Measurements from ENCODE around the gene FGB.
"Not testable (repeated sequence)": the region's sequence is repeated elsewhere in the genome, so short reads cannot be mapped to it uniquely, and the experiment has no call there.

Gene FGB

GRCh38 chr4:154588198-154588597 is 25.4 kb downstream of the FGB start:
- Histone ChIP-seq H3K4me1 (ENCODE audit: insufficient read depth, low read length) (no peaks in the 10 kb centered on the region), H3K4me3 (ENCODE audit: low read length) (no peak overlapping the region), H3K27me3 (ENCODE audit: insufficient read depth, low read length) (no peaks in the 10 kb centered on the region), H3K27ac (ENCODE audit: low read length) (no peak overlapping the region), H3K36me3 (ENCODE audit: insufficient read depth, low read depth, low read length) (no peaks in the 10 kb centered on the region), H3K9me3 (ENCODE audit: insufficient read depth, low read depth, low read length) (no peaks in the 10 kb centered on the region), H3K9ac (ENCODE audit: low read depth, low read length) (no peak overlapping the region)

GRCh38 chr4:154589296-154590197 is 26.7 kb downstream of the FGB start:
- Histone ChIP-seq H3K27me3 (ENCODE audit: insufficient read depth, low read length) (no peaks in the 10 kb centered on the region), H3K4me1 (ENCODE audit: insufficient read depth, low read length) (no peaks in the 10 kb centered on the region), H3K36me3 (ENCODE audit: insufficient read depth, low read depth, low read length) (no peaks in the 10 kb centered on the region), H3K9ac (ENCODE audit: low read depth, low read length) (no peak overlapping the region), H3K4me3 (ENCODE audit: low read length) (no peak overlapping the region), H3K9me3 (ENCODE audit: insufficient read depth, low read depth, low read length) (no peaks in the 10 kb centered on the region), H3K27ac (ENCODE audit: low read length) (no peak overlapping the region)

- H3K27ac ChIP-seq (ENCODE audit: low read length): no peak within 1 kb of the TSS
- no peaks in the 10 kb centered on the region for H3K9me3 ChIP-seq (ENCODE audit: insufficient read depth, low read depth, low read length)
- H3K4me3 ChIP-seq (ENCODE audit: low read length): no peak within 1 kb of the TSS
- H3K4me1 ChIP-seq (ENCODE audit: insufficient read depth, low read length): no peaks in the 10 kb centered on the region
- no peaks in the 10 kb centered on the region for H3K36me3 ChIP-seq (ENCODE audit: insufficient read depth, low read depth, low read length)
- no peak within 1 kb of the TSS for H3K9ac ChIP-seq (ENCODE audit: low read depth, low read length)
- H3K27me3 ChIP-seq (ENCODE audit: insufficient read depth, low read length): no peaks in the 10 kb centered on the region
Observed at GRCh38 chr4:154590329-154591006, 27.7 kb downstream of the FGB start, which contains the start of gene FGA. Gene FGA, minus strand, starts transcription at chr4:154590742. Its CDS starts 55 bp downstream, at chr4:154590687.

- no peaks in the 10 kb centered on the region for H3K27me3 ChIP-seq (ENCODE audit: insufficient read depth, low read length)
- H3K9me3 ChIP-seq (ENCODE audit: insufficient read depth, low read depth, low read length): no peaks in the 10 kb centered on the region
- H3K4me3 ChIP-seq (ENCODE audit: low read length): no peak overlapping the region
- no peak overlapping the region for H3K27ac ChIP-seq (ENCODE audit: low read length)
- no peak overlapping the region for H3K9ac ChIP-seq (ENCODE audit: low read depth, low read length)
- no peaks in the 10 kb centered on the region for H3K36me3 ChIP-seq (ENCODE audit: insufficient read depth, low read depth, low read length)
- no peaks in the 10 kb centered on the region for H3K4me1 ChIP-seq (ENCODE audit: insufficient read depth, low read length)
Observed at GRCh38 chr4:154591890-154592289, 29.1 kb downstream of the FGB start.

- H3K4me1 ChIP-seq (ENCODE audit: insufficient read depth, low read length): no peaks in the 10 kb centered on the region
- no peaks in the 10 kb centered on the region for H3K9me3 ChIP-seq (ENCODE audit: insufficient read depth, low read depth, low read length)
Observed at GRCh38 chr4:154593868-154594267, 31.1 kb downstream of the FGB start.

GRCh38 chr4:154594343-154594742 is 31.5 kb downstream of the FGB start:
- H3K36me3 ChIP-seq (ENCODE audit: insufficient read depth, low read depth, low read length); H3K9me3 ChIP-seq (ENCODE audit: insufficient read depth, low read depth, low read length); H3K4me1 ChIP-seq (ENCODE audit: insufficient read depth, low read length); H3K4me3 ChIP-seq (ENCODE audit: low read length); H3K27ac ChIP-seq (ENCODE audit: low read length); H3K9ac ChIP-seq (ENCODE audit: low read depth, low read length); H3K27me3 ChIP-seq (ENCODE audit: insufficient read depth, low read length): not testable (repeated sequence)

More at GRCh38 chr4:154593868-154594267, 31.1 kb downstream of the FGB start:
- no peak overlapping the region for H3K9ac ChIP-seq (ENCODE audit: low read depth, low read length)
- H3K36me3 ChIP-seq (ENCODE audit: insufficient read depth, low read depth, low read length): no peaks in the 10 kb centered on the region
- no peaks in the 10 kb centered on the region for H3K27me3 ChIP-seq (ENCODE audit: insufficient read depth, low read length)
- no peak overlapping the region for H3K4me3 ChIP-seq (ENCODE audit: low read length)
- no peak overlapping the region for H3K27ac ChIP-seq (ENCODE audit: low read length)

- H3K4me3 ChIP-seq (ENCODE audit: low read length): no peak overlapping the region
- H3K4me1 ChIP-seq (ENCODE audit: insufficient read depth, low read length): no peaks in the 10 kb centered on the region
- H3K27ac ChIP-seq (ENCODE audit: low read length): no peak overlapping the region
- H3K27me3 ChIP-seq (ENCODE audit: insufficient read depth, low read length): no peaks in the 10 kb centered on the region
- no peak overlapping the region for H3K9ac ChIP-seq (ENCODE audit: low read depth, low read length)
- no peaks in the 10 kb centered on the region for H3K36me3 ChIP-seq (ENCODE audit: insufficient read depth, low read depth, low read length)
- H3K9me3 ChIP-seq (ENCODE audit: insufficient read depth, low read depth, low read length): no peaks in the 10 kb centered on the region
Observed at GRCh38 chr4:154595807-154596206, 33.0 kb downstream of the FGB start.

GRCh38 chr4:154597281-154597680 is 34.5 kb downstream of the FGB start:
- not testable (repeated sequence) for H3K4me1 ChIP-seq (ENCODE audit: insufficient read depth, low read length); H3K36me3 ChIP-seq (ENCODE audit: insufficient read depth, low read depth, low read length); H3K4me3 ChIP-seq (ENCODE audit: low read length); H3K9me3 ChIP-seq (ENCODE audit: insufficient read depth, low read depth, low read length); H3K9ac ChIP-seq (ENCODE audit: low read depth, low read length); H3K27ac ChIP-seq (ENCODE audit: low read length); H3K27me3 ChIP-seq (ENCODE audit: insufficient read depth, low read length)

GRCh38 chr4:154597798-154598774 is 35.3 kb downstream of the FGB start:
- Histone ChIP-seq H3K27ac (ENCODE audit: low read length) (no peak overlapping the region), H3K27me3 (ENCODE audit: insufficient read depth, low read length) (no peaks in the 10 kb centered on the region), H3K9me3 (ENCODE audit: insufficient read depth, low read depth, low read length) (no peaks in the 10 kb centered on the region), H3K36me3 (ENCODE audit: insufficient read depth, low read depth, low read length) (no peaks in the 10 kb centered on the region), H3K4me1 (ENCODE audit: insufficient read depth, low read length) (no peaks in the 10 kb centered on the region), H3K4me3 (ENCODE audit: low read length) (no peak overlapping the region), H3K9ac (ENCODE audit: low read depth, low read length) (no peak overlapping the region)

- no peak overlapping the region for H3K9ac ChIP-seq (ENCODE audit: low read depth, low read length)
- no peaks in the 10 kb centered on the region for H3K9me3 ChIP-seq (ENCODE audit: insufficient read depth, low read depth, low read length)
- H3K4me1 ChIP-seq (ENCODE audit: insufficient read depth, low read length): no peaks in the 10 kb centered on the region
- H3K27ac ChIP-seq (ENCODE audit: low read length): no peak overlapping the region
- H3K36me3 ChIP-seq (ENCODE audit: insufficient read depth, low read depth, low read length): no peaks in the 10 kb centered on the region
- H3K27me3 ChIP-seq (ENCODE audit: insufficient read depth, low read length): no peaks in the 10 kb centered on the region
- H3K4me3 ChIP-seq (ENCODE audit: low read length): no peak overlapping the region
Observed at GRCh38 chr4:154602404-154603020, 39.7 kb downstream of the FGB start.
